Endothelial cell of umbilical vein (primary cell): ENCODE results near the gene BBC3. TPM values are rescaled to one million over a fixed set of nuclear protein-coding genes. Genes with fewer than 3 reads are reported as not detected.

Experiments used
- BruUV-seq: library from RNA; stranded (reverse); fragments of 400-500 nt; replicated peaks from 2 replicates; lab custom pipeline; 2021; lab: Mats Ljungman, UMichigan
- CTCF ChIA-PET: fragments of 300-600, 350-600 bp; sonication (Branson Sonifier 250); formaldehyde crosslinking; loops from one replicate; lab custom pipeline; 2021; ENCODE audit warnings: antibody characterized with exemption, inconsistent platforms; lab: Charles Lee
- POLR2A ChIA-PET: fragments of 300-600, 350-600 bp; sonication (Branson Sonifier 250); formaldehyde crosslinking; loops from one replicate; lab custom pipeline; 2021; ENCODE audit warnings: antibody characterized with exemption, inconsistent platforms; lab: Charles Lee
- DNase-seq: peaks from one replicate; pipeline ENCODE4 v3.0.0-alpha.2; 2011; ENCODE audit warnings: low read depth, low spot score
- FAIRE-seq: peaks from 2 replicates; lab custom pipeline; 2011; peaks lifted over from hg19 to GRCh38; lab: Jason Lieb, UNC
- H2AFZ ChIP-seq: 2 replicates; pipeline ENCODE4 v1.6.0; 2012; ENCODE audit warnings: low read depth, low read length, control low read depth, inconsistent platforms
- H3K27ac ChIP-seq: 2 replicates; pipeline ENCODE4 v1.5.1; 2011; ENCODE audit warnings: low read depth, mild to moderate bottlenecking, control low read depth, low read length, moderate library complexity; ENCODE audit not compliant: insufficient read depth
- H3K27me3 ChIP-seq, 2 experiments: 2 replicates each; pipeline versions ENCODE4 v1.6.0 to v1.6.1; 2011; ENCODE audit warnings: low read length in 2 of 2, mixed read lengths in 1 of 2; ENCODE audit not compliant: control insufficient read depth in 2 of 2, insufficient read depth in 2 of 2
- H3K36me3 ChIP-seq, 2 experiments: 2 replicates in 1 of 2; 3 replicates in 1 of 2; pipeline ENCODE4 v1.5.1; 2011; ENCODE audit warnings: low read length in 2 of 2, mild to moderate bottlenecking in 1 of 2, moderate library complexity in 1 of 2; ENCODE audit not compliant: control insufficient read depth in 2 of 2, insufficient read depth in 2 of 2; ENCODE audit errors: extremely low read depth in 1 of 2
- H3K4me1 ChIP-seq: 3 replicates; pipeline ENCODE4 v1.5.1; 2011; ENCODE audit warnings: mild to moderate bottlenecking, low read length; ENCODE audit not compliant: control insufficient read depth, insufficient read depth; ENCODE audit errors: extremely low read depth
- H3K4me2 ChIP-seq: 2 replicates; pipeline ENCODE4 v1.6.1; 2011; ENCODE audit warnings: low read length, control low read depth, mixed read lengths; ENCODE audit not compliant: insufficient read depth
- H3K4me3 ChIP-seq, 3 experiments: fragments of 200-600 bp in 1 of 3; sonication (generic), shearing (Covaris generic) in 1 of 3; replicated peaks in 1 of 3; 2 replicates each; pipeline ENCODE4 v1.5.1; 2011 to 2016; ENCODE audit warnings: control low read depth in 3 of 3, low read length in 3 of 3, mild to moderate bottlenecking in 2 of 3, inconsistent platforms in 1 of 3, low read depth in 1 of 3, moderate library complexity in 1 of 3; ENCODE audit not compliant: insufficient read depth in 1 of 3
- H3K79me2 ChIP-seq: 2 replicates; pipeline ENCODE4 v1.6.0; 2012; ENCODE audit warnings: low read length, inconsistent platforms; ENCODE audit not compliant: control insufficient read depth, insufficient read depth
- H3K9ac ChIP-seq: replicated peaks from 2 replicates; pipeline ENCODE3; 2011; ENCODE audit warnings: low read length, control low read depth; ENCODE audit not compliant: insufficient read depth; ENCODE audit errors: extremely low read depth
- H3K9me1 ChIP-seq: replicated peaks from 3 replicates; pipeline ENCODE4 v1.6.0; 2011; ENCODE audit warnings: mild to moderate bottlenecking, low read length; ENCODE audit not compliant: control insufficient read depth, insufficient read depth; ENCODE audit errors: extremely low read depth
- H3K9me3 ChIP-seq: replicated peaks from 2 replicates; pipeline ENCODE4 v1.5.1; 2012; ENCODE audit warnings: low read length, inconsistent platforms; ENCODE audit not compliant: control insufficient read depth, insufficient read depth
- H4K20me1 ChIP-seq: replicated peaks from 2 replicates; pipeline ENCODE3; 2011; ENCODE audit warnings: mild to moderate bottlenecking, low read length; ENCODE audit not compliant: control insufficient read depth, insufficient read depth; ENCODE audit errors: extremely low read depth
- EZH2 ChIP-seq: IDR thresholded peaks from 2 replicates; pipeline ENCODE4 v1.6.1; 2012; ENCODE audit warnings: borderline replicate concordance, low read depth, mild to moderate bottlenecking, moderate library complexity, low read length, inconsistent platforms; ENCODE audit not compliant: severe bottlenecking
- FOS ChIP-seq: IDR thresholded peaks from 2 replicates; pipeline ENCODE4 v1.6.1; 2011; ENCODE audit warnings: mild to moderate bottlenecking, low read length, moderate library complexity, borderline replicate concordance; ENCODE audit not compliant: insufficient read depth
- GATA2 ChIP-seq: IDR thresholded peaks from 2 replicates; pipeline ENCODE4 v1.7.0; 2011; ENCODE audit warnings: low read depth, mild to moderate bottlenecking, moderate library complexity, mixed read lengths, low read length; ENCODE audit not compliant: insufficient read length, insufficient read depth
- JUN ChIP-seq: IDR thresholded peaks from 2 replicates; pipeline ENCODE4 v1.6.1; 2011; ENCODE audit warnings: borderline replicate concordance, low read depth; ENCODE audit not compliant: insufficient read length, insufficient read depth
- MYC ChIP-seq: IDR thresholded peaks from one replicate; pipeline ENCODE4 v1.6.1; 2011; ENCODE audit warnings: mild to moderate bottlenecking, low read depth, low read length
- POLR2A ChIP-seq: IDR thresholded peaks from 2 replicates; pipeline ENCODE4 v1.6.1; 2012; ENCODE audit warnings: low read depth, mild to moderate bottlenecking, control low read depth, low read length
- POLR2AphosphoS5 ChIP-seq: IDR thresholded peaks from 2 replicates; pipeline ENCODE4 v1.6.1; 2012; ENCODE audit warnings: low read depth, mild to moderate bottlenecking, control low read depth, low read length, moderate library complexity; ENCODE audit not compliant: insufficient read depth
- dilution Hi-C: fragments of 300-500 bp; cut with MboI; formaldehyde crosslinking; loops from one replicate; pipeline ENCODE4 v1.15.0; 2019; ENCODE audit warnings: low sequenced_read_pairs; ENCODE audit not compliant: extremely low pct_ligation_motif_present
- intact Hi-C: fragments of 100-400 bp; cut with micrococcal nuclease; formaldehyde crosslinking; loops from one replicate; pipeline ENCODE4 v1.10.0; 2022
- polyA plus RNA-seq, 4 experiments: library from polyadenylated mRNA; depleted of rRNA in 3 of 4; stranded (reverse) in 3 of 4; unstranded in 1 of 4; fragments of >200 nt; gene quantifications; 2 replicates each; pipeline versions ENCODE4 v1.2.1 to v1.2.3, GENCODE V29; 2011 to 2012; ENCODE audit warnings: missing spikeins in 1 of 4
- total RNA-seq: library from RNA; stranded (reverse); gene quantifications from 2 replicates; pipeline ENCODE4 v1.2.3, GENCODE V29; 2021
- TF ChIP-seq, protein P1 (sequence below): IDR thresholded peaks from 2 replicates; pipeline ENCODE4 v1.6.1; 2011; ENCODE audit not compliant: insufficient read depth, insufficient read length
- TF ChIP-seq, protein P2 (sequence below), 2 donors: IDR thresholded peaks; 1 replicate in 1 of 2; 2 replicates in 1 of 2; pipeline ENCODE4 v1.5.1; 2011; ENCODE audit warnings: low read length in 2 of 2, mild to moderate bottlenecking in 2 of 2, moderate library complexity in 2 of 2, control low read depth in 1 of 2, inconsistent platforms in 1 of 2, low read depth in 1 of 2; ENCODE audit not compliant: insufficient read depth in 1 of 2; ENCODE audit errors: extremely low read depth in 1 of 2

The BBC3 gene
- total and polyA plus RNA-seq, 2 donors (not counting 3 experiments of a cell fraction or from before 2014, with no cell fraction given), result 11.3 to 35.7 TPM

DNA sequence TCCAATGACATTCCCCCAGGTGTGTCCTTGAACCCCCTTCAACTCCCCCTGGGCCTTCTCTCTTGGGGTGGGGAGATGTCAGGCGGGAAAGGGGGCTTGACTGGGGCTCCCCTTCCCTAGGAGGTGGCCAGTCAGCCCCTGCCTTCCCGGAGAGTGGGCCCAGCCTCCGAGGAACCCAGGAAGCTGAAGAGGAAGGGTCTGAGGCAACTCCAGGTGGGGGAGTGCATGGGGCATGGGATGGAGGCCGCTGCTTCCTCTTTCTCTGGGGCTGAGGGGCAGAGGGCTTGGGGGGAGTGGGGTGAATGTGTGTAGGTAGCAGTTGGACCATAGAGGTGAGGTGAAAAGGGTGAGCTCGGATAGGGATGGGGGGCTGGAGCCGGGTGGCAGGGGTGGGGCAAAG lies 41.0 kb upstream of the BBC3 start:
- H3K27me3 ChIP-seq, result no peaks in the 10 kb centered on the region
- no peak for TF ChIP-seq POLR2A
- TF ChIP-seq, protein P1, sequence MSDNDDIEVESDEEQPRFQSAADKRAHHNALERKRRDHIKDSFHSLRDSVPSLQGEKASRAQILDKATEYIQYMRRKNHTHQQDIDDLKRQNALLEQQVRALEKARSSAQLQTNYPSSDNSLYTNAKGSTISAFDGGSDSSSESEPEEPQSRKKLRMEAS, result no peak
- TF ChIP-seq GATA2, result no peak
- TF ChIP-seq, protein P2, sequence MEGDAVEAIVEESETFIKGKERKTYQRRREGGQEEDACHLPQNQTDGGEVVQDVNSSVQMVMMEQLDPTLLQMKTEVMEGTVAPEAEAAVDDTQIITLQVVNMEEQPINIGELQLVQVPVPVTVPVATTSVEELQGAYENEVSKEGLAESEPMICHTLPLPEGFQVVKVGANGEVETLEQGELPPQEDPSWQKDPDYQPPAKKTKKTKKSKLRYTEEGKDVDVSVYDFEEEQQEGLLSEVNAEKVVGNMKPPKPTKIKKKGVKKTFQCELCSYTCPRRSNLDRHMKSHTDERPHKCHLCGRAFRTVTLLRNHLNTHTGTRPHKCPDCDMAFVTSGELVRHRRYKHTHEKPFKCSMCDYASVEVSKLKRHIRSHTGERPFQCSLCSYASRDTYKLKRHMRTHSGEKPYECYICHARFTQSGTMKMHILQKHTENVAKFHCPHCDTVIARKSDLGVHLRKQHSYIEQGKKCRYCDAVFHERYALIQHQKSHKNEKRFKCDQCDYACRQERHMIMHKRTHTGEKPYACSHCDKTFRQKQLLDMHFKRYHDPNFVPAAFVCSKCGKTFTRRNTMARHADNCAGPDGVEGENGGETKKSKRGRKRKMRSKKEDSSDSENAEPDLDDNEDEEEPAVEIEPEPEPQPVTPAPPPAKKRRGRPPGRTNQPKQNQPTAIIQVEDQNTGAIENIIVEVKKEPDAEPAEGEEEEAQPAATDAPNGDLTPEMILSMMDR (IDR thresholded peaks at IDR 0.05; ENCODE audit: extremely low read depth in 1 of 2, insufficient read depth in 1 of 2, low read depth in 1 of 2, low read length in 2 of 2), result no peak
- TF ChIP-seq EZH2, result no peak
- no peak for TF ChIP-seq POLR2AphosphoS5
- TF ChIP-seq FOS, result no peak
- no peak for TF ChIP-seq JUN
- no peak for TF ChIP-seq MYC
- H4K20me1 ChIP-seq, result no peaks in the 10 kb centered on the region
- intact Hi-C loops, result loop anchor here (5.0 kb wide), 1 partner anchor 75 kb away; the partner anchor contains the start of gene DHX34
- FAIRE-seq, result no peak
- no peak overlapping the region for H3K27ac ChIP-seq
- peaks cover 0 to 20% of the 10 kb centered on the region in 2 experiments for H3K36me3 ChIP-seq
- no peaks in the 10 kb centered on the region for H3K9me3 ChIP-seq
- dilution Hi-C loops, result no loop called here
- CTCF ChIA-PET, result interaction anchor here (1.0 kb wide), 1 partner anchor 28 kb away, joined by 3 read pairs; no protein-coding TSS in a partner anchor
- no peak overlapping the region for H3K9ac ChIP-seq
- H3K4me2 ChIP-seq, result no peak overlapping the region
- no TSS peak for BruUV-seq
- no peak overlapping the region for H3K4me3 ChIP-seq
- no peak for DNase-seq
- peaks cover 13% of the 10 kb centered on the region for H3K4me1 ChIP-seq
- POLR2A ChIA-PET, result no interaction called here
- H2AFZ ChIP-seq, result no peak overlapping the region
- H3K9me1 ChIP-seq, result no peaks in the 10 kb centered on the region
- no peaks in the 10 kb centered on the region for H3K79me2 ChIP-seq
